Subcutaneous abdominal adipose tissue (tissue), 5 donors: ENCODE measurements around the gene NKAIN2.
"Not testable (repeated sequence)": the region's sequence is repeated elsewhere in the genome, so short reads cannot be mapped to it uniquely, and the experiment has no call there.

Source experiments
- H3K27ac ChIP-seq: one replicate; pipeline ENCODE4 v1.7.0; 2013; ENCODE audit warnings: low read depth, mild to moderate bottlenecking, inconsistent platforms, low read length, moderate library complexity
- H3K27me3 ChIP-seq, 5 donors: one replicate each; pipeline ENCODE4 v1.7.0; 2013; ENCODE audit warnings: low read length in 5 of 5, inconsistent platforms in 1 of 5; ENCODE audit not compliant: control insufficient read depth in 5 of 5, insufficient read depth in 4 of 5
- H3K36me3 ChIP-seq, 5 donors: one replicate each; pipeline ENCODE4 v1.7.0; 2013; ENCODE audit warnings: low read length in 5 of 5; ENCODE audit not compliant: control insufficient read depth in 5 of 5, insufficient read depth in 5 of 5
- H3K4me1 ChIP-seq, 5 donors: one replicate each; pipeline ENCODE4 v1.7.0; 2013; ENCODE audit warnings: low read length in 5 of 5, mild to moderate bottlenecking in 3 of 5, moderate library complexity in 1 of 5; ENCODE audit not compliant: control insufficient read depth in 5 of 5, insufficient read depth in 5 of 5
- H3K4me3 ChIP-seq, 5 donors: one replicate each; pipeline ENCODE4 v1.7.0; 2013; ENCODE audit warnings: low read length in 5 of 5, low read depth in 1 of 5
- H3K9ac ChIP-seq, 5 donors: one replicate each; pipeline ENCODE4 v1.7.0; 2013; ENCODE audit warnings: low read length in 5 of 5, mild to moderate bottlenecking in 4 of 5, moderate library complexity in 3 of 5
- H3K9me3 ChIP-seq, 5 donors: one replicate each; pipeline ENCODE4 v1.7.0; 2013; ENCODE audit warnings: low read length in 5 of 5; ENCODE audit not compliant: control insufficient read depth in 5 of 5
- donor health status: healthy.
- donor health status: healthy.
- donor health status: healthy.
- donor health status: healthy.
- donor health status: healthy.

Gene NKAIN2

DNA sequence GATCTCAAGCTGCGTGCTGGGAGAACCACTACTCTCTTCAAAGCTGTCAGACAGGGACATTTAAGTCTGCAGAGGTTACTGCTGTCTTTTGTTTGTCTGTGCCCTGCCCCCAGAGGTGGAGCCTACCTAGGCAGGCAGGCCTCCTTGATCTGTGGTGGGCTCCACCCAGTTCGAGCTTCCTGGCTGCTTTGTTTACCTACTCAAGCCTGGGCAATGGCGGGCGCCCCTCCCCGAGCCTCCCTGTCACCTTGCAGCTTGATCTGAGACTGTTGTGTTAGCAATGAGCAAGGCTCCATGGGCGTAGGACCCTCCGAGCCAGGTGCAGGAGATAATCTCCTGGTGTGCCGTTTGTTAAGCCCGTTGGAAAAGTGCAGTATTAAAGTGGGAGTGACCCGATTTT lies 609.0 kb downstream of the NKAIN2 start:
- H3K27ac ChIP-seq, H3K4me3 ChIP-seq, H3K4me1 ChIP-seq, H3K27me3 ChIP-seq, H3K9ac ChIP-seq, H3K9me3 ChIP-seq, H3K36me3 ChIP-seq: not testable (repeated sequence)

DNA sequence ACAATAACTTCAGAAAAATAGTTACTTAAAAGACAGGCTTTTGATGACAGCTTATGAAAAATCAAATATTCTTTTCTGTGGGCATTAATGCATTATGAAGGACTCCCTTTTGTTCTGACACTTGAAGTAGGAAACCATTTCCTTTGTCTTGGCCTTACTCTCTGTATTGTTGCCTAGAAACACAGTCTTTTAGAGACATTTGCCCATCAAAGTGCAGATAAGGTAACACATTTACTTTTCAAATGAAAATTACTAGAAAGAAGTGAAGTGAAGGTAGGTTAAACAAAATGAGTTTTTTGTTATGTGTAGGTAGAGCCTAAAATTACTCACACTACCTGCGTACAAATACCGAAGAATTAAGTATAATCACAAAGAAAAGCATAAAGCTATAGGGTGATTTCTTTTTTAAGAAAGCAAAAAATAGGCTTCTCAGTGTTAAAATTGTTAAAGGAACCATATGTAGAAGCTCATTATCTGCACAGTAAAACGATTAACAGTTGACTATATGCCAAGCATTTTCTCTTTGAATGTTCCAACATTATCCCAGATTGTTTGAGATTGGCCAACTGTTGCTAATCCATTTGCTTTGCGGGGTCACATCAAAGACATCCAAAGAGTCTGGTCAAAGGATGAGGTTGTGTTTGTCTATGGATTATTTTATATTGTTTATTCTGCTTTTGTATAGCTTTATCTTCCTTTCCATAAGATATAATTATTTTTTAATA lies 616.6 kb downstream of the NKAIN2 start:
- no peak overlapping the region for H3K9ac ChIP-seq

DNA sequence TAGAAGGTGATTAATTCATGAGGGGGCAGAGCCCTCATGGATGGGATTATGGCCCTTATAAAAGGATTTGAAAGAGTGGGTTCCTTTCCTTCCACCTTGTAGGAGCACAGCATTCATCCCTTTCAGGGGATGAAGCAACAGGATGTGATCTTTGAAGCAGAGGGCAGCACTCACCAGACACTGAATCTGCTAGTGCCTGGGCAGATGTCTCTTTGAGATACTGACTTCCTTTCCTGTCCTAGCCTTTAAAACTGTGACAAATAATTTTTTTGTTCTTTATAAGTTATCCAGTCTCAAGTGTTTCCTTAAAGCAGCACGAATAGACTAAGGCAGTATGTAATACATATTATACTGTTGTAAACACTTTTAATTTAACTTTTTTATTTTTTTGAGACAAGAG lies 620.0 kb downstream of the NKAIN2 start:
- H3K27ac ChIP-seq, result no peak overlapping the region
- H3K9me3 ChIP-seq, result no peaks in the 10 kb centered on the region
- no peak overlapping the region for H3K9ac ChIP-seq
- no peaks in the 10 kb centered on the region for H3K27me3 ChIP-seq
- H3K36me3 ChIP-seq, result no peaks in the 10 kb centered on the region
- H3K4me1 ChIP-seq, result no peaks in the 10 kb centered on the region
- no peak overlapping the region for H3K4me3 ChIP-seq

More for the DNA sequence above, 616.6 kb downstream of the NKAIN2 start:
- H3K4me3 ChIP-seq, result no peak overlapping the region
- H3K27ac ChIP-seq, result no peak overlapping the region
- no peaks in the 10 kb centered on the region for H3K9me3 ChIP-seq
- no peaks in the 10 kb centered on the region for H3K4me1 ChIP-seq
- H3K27me3 ChIP-seq, result no peaks in the 10 kb centered on the region
- H3K36me3 ChIP-seq, result no peaks in the 10 kb centered on the region

DNA sequence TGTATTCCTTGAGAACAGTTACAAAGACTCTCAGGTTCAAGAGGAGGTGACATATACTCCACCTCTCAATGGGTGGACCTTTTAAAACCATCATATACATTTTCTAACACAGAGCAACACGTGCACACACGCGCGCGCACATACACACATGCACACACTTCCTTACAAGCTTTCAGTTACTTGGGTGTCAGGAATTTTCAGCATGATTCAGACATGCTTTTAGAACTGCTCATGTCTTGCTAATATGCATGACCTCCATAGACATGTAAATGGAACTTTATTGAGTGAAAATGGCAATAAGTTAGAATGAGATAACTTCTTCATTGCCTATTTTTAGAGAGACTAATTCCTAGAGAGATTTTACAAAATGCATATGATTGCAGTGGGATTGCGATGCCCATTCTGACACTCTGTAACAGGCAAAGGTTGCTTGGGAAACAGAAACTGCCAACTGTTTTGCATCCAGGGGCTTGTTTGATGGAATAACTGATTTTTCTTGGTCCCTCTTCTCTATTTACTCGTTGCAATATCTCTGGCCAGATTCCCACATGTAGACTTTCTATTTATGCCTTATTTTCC lies 627.2 kb downstream of the NKAIN2 start:
- H3K9me3 ChIP-seq, result no peaks in the 10 kb centered on the region
- H3K27ac ChIP-seq, result no peak overlapping the region
- H3K9ac ChIP-seq, result no peak overlapping the region
- no peaks in the 10 kb centered on the region for H3K27me3 ChIP-seq
- no peaks in the 10 kb centered on the region for H3K36me3 ChIP-seq
- no peak overlapping the region for H3K4me3 ChIP-seq
- H3K4me1 ChIP-seq, result peaks cover 0 to 25% (median 4%) of the 10 kb centered on the region in 5 donors

DNA sequence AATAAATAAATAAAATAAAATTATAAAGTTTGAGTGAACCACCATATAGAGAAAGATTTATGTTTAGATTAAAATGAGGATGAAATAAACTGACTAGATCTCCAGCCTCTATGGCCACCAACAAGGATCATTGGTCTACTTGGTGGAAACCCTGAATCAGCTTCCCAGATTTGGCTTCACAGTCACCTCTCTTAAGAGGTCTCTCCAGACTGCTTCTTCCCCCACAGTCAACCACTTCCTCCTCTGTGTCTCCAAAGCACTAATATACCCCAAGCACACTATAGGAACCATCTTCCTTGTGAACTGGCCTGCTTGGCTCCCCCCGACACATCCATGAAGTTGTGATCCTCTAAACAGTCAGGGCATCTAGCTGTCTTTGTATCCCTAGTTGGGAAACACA lies 629.0 kb downstream of the NKAIN2 start:
- Histone ChIP-seq H3K9ac (no peak overlapping the region), H3K27me3 (no peaks in the 10 kb centered on the region), H3K4me3 (no peak overlapping the region), H3K9me3 (no peaks in the 10 kb centered on the region), H3K27ac (no peak overlapping the region), H3K36me3 (no peaks in the 10 kb centered on the region), H3K4me1 (peaks cover 0 to 25% (median 4%) of the 10 kb centered on the region in 5 donors)

DNA sequence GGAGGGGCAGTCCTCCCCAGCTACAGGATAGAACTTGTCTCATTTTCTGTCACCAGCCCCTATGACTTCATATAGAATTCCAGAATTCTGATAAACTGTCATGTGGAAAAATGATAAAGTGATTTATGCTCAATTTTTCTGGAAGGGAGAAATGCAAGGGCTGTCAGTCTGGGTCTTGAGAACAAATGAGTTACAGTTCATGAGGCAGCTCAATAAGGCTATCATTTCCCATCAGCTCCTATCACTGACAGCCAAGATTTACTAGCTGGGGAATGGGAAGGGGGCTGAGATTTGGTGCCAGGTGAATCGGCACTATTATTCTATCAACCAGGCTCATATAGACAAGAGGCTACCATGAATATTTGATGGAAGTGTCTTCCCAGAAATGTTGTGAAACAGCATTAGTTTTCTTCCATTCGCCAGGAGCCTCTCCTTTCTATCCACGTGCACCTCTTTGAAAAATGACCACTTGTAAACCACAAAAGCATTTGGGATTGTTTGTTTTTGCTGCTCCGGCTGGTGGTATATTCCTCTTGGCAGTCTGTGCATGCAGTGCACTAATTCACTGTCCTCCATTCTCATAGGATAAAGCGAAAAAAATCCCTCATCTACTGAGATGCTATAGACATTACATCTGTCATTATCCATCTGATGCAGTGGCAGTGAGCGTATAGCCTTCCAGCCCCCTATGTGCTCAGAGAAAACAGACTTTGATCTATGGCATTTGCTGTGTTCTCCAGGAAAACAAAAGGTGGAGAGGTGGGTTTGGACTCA lies 629.9 kb downstream of the NKAIN2 start:
- Histone ChIP-seq H3K4me3 (no peak overlapping the region), H3K36me3 (no peaks in the 10 kb centered on the region), H3K9ac (no peak overlapping the region), H3K27me3 (no peaks in the 10 kb centered on the region), H3K9me3 (no peaks in the 10 kb centered on the region), H3K27ac (no peak overlapping the region), H3K4me1 (peaks cover 0 to 25% (median 4%) of the 10 kb centered on the region in 5 donors)

GRCh38 chr6:124434421-124434820 lies 630.8 kb downstream of the NKAIN2 start:
- no peaks in the 10 kb centered on the region for H3K27me3 ChIP-seq
- H3K36me3 ChIP-seq, result no peaks in the 10 kb centered on the region
- no peak overlapping the region for H3K4me3 ChIP-seq
- no peaks in the 10 kb centered on the region for H3K9me3 ChIP-seq
- no peak overlapping the region for H3K9ac ChIP-seq
- H3K27ac ChIP-seq, result no peak overlapping the region
- peaks cover 0 to 22% (median 3%) of the 10 kb centered on the region in 5 donors for H3K4me1 ChIP-seq

DNA sequence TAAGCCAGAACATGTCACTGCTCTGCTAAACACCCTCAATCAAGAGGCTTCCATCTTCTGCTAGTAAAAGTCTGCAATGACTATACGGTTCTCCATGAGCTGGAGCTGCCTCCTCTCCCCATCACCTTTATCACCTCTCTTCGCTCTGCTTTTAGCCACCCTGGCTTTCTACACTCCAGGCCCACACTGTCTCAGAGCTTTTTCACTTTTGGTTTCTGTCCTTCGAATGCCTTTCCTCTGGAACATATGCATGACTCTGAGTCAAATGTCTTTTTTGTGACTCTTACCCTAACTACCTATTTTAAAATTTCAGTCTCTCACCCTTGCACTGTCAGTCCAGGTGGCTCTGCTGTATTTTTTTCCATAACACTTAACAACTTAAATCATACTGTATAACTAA lies 633.1 kb downstream of the NKAIN2 start:
- Histone ChIP-seq H3K27ac (no peak overlapping the region), H3K9ac (no peak overlapping the region), H3K4me3 (no peak overlapping the region), H3K27me3 (no peaks in the 10 kb centered on the region), H3K36me3 (no peaks in the 10 kb centered on the region), H3K4me1 (peaks cover 0 to 22% (median 0%) of the 10 kb centered on the region in 5 donors), H3K9me3 (no peaks in the 10 kb centered on the region)

GRCh38 chr6:124438546-124439065 lies 634.9 kb downstream of the NKAIN2 start:
- H3K9me3 ChIP-seq, result no peaks in the 10 kb centered on the region
- H3K4me3 ChIP-seq, result no peak overlapping the region
- peaks cover 0 to 19% (median 0%) of the 10 kb centered on the region in 5 donors for H3K4me1 ChIP-seq
- H3K27ac ChIP-seq, result no peak overlapping the region
- H3K27me3 ChIP-seq, result no peaks in the 10 kb centered on the region
- no peaks in the 10 kb centered on the region for H3K36me3 ChIP-seq
- no peak overlapping the region for H3K9ac ChIP-seq

DNA sequence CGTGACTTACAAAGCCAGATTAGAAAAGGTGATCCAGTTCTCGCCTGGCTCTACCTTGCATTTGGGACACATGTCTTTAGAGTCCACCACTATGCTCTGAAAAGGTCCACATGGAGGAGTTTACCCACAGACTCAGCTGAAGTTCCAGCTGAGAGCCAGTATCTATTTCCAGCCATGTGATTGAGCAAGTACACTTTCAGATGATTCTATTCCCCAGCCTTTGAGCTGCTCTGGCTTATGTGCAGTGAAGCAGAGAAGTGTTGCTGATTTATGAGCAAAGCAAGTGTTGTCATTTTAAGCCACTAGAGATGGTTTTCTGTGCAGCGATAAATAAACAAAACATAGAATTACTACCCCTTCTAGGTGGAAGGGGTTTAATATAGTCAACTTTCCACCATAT lies 637.8 kb downstream of the NKAIN2 start:
- no peak overlapping the region for H3K4me3 ChIP-seq
- no peak overlapping the region for H3K27ac ChIP-seq
- no peak overlapping the region for H3K9ac ChIP-seq
- no peaks in the 10 kb centered on the region for H3K9me3 ChIP-seq
- H3K4me1 ChIP-seq, result peaks cover 0 to 6% (median 0%) of the 10 kb centered on the region in 5 donors
- no peaks in the 10 kb centered on the region for H3K36me3 ChIP-seq
- no peaks in the 10 kb centered on the region for H3K27me3 ChIP-seq
